GM18909 (cell line): ENCODE data around the gene TBRG4.
"Not testable (repeated sequence)": the region's sequence is repeated elsewhere in the genome, so short reads cannot be mapped to it uniquely, and the experiment has no call there.

Experiments used
- ATAC-seq: cut with Tn5 transposase; IDR thresholded peaks from one replicate; pipeline ENCODE4 v1.9.1; 2021; ENCODE audit warnings: mild to moderate bottlenecking; ENCODE audit not compliant: unreplicated experiment, poor library complexity

Gene TBRG4

DNA sequence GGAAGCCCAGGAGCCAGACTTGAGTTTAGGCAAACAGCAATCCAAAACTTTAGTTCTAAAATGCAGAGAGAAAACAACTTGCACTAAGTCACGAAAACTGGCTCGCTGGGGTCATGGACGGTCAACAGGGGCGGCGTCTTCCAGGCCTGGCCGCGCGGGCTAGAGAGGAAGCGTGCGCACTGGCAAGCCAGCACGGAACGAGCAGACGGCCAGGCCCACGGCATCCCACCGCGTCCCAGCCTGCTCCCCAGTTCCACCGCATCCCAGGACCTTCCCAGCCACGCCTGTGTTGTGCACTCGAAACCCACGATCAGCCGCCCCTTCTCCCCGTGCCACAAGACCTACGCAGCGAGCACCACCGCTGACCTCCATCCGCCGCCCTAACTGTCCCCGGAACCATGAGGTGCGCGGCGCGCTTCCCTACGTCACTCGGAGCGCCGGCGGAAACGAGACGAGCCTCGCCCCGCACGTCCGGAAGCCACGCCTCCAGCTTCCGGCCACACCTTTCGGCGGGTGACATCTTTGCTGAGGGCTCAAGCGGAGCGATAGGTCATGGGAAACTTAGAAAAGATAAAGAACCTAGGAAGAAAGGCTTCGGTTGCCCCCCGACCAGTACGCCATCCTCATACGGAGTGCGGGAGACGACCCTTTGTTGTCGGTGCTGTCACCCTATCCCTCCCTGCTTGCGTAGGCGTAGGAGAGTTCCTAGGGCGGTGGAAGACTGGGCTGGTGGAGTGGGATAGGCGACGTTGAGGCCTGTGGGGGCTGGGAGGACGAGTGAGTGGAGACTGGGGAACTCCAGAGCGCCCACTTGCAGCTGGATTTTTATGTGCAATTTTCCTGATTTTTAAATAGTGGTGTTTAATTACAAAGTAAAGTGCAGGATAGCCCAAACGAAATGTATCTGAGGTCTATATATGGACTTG, at the start of gene TBRG4:
TSS of gene TBRG4 (minus strand) at position 400 of the 926 bp plus-strand sequence. CDS start 2,460 bp downstream, outside the sequence.
- peak; percentile 96 for ATAC-seq

GRCh38 chr7:45161138-45161537, 49.6 kb upstream of the TBRG4 start:
- no peak for ATAC-seq

DNA sequence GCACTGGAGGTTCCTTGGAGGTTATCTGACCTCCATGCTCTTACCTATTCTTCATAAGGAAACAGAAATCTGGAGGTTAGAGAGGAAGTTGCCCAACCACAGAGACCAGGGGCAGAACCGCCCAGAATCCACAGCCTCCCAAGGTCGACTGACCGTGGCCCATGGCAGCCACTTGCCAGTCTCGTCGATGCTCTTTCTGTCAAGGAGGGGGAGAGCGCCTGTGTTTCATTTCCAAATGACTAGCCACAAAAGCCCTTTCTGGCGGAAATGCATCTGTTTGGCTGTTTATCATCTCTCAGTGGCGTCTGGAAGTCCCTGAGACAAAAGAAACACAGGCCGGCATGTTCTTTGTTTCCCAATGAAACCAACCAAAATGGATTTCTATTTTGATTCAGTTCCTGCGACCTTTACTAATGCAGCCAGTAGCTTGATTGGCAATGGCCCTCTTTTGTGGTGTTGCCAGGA, 49.0 kb upstream of the TBRG4 start:
- peak; percentile 53 for ATAC-seq

- ATAC-seq: no peak
These were observed 47.8 kb upstream of the TBRG4 start for GRCh38 chr7:45159296-45159695.

- ATAC-seq: no peak
These were observed 47.0 kb upstream of the TBRG4 start for GRCh38 chr7:45158471-45158870.

GRCh38 chr7:45157653-45158401, 46.3 kb upstream of the TBRG4 start, which contains the start of gene RAMP3:
Gene RAMP3 (plus strand): TSS chr7:45157791. CDS start chr7:45157829, 38 bp downstream.
- no peak for ATAC-seq

- no peak for ATAC-seq
These were observed 45.8 kb upstream of the TBRG4 start for GRCh38 chr7:45157286-45157652.

GRCh38 chr7:45156516-45157272, 45.2 kb upstream of the TBRG4 start:
- ATAC-seq: no peak

DNA sequence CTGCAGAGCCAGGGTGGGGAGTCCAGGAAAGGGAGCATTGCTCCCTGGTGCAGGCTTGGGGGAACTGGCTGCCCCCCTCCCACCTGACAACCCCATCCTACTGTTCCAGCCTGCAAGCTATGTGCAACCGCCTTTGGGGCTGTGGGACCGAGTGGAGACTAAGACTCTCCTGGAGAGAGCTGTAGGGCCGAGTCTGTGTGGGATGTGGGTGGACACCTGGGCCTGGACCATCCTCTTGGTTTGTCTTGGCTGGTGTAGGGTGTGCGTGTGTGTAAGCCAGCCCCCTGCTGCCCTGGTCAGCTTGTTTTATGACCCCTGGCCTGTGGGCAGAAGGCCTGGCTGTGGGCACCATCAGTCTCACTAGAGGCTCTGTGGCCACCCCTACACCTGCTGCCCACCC, 44.4 kb upstream of the TBRG4 start:
- no peak for ATAC-seq

DNA sequence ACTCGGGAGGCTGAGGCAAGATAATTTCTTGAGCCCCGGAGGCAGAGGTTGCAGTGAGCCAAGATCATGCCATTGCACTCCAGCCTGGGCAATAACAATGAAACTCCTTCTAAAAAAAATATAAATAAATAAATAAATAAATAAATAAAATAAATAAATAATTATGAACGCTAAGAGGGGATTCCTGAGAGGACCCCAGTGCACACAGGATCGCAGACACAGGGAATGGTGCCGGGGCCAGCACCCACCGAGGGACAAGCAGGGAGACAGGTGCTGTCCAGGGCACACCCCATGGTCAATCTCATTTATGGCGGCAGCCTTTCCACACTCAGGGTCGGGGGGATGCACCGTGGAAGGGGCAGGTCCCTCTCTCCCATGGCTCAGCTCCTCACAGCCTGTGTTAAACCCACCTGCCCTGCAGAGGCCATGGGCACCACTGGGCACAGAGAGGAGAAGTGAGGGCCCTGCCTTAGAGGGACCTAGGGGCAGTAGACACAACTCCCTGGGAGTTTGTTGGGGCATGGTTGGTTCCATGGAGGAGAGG, 43.9 kb upstream of the TBRG4 start:
- no peak for ATAC-seq

GRCh38 chr7:45153861-45154260, 42.4 kb upstream of the TBRG4 start:
- not testable (repeated sequence) for ATAC-seq

- ATAC-seq: no peak
These were observed 41.7 kb upstream of the TBRG4 start for GRCh38 chr7:45153233-45153632.

DNA sequence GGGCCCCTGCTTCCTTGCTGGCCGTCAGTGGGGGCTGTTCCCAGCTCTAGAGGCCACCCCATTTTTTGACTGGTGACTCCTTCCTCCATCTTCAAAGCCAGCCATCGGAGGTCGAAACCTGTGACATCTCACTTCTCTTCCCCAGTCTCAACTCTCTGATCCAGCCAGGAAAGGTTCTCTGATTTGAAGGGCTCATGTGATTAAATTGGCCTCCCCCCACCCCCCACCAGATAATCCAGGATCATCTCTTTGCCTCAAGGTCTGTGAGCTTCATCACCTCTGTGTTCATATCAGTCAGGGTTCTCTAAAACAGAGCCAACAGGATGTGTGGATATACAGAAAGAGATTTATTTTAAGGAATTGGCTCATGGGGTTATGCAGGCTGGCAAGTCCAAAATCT, 40.5 kb upstream of the TBRG4 start:
- no peak for ATAC-seq

GRCh38 chr7:45151131-45151684, 39.7 kb upstream of the TBRG4 start:
- ATAC-seq: no peak

DNA sequence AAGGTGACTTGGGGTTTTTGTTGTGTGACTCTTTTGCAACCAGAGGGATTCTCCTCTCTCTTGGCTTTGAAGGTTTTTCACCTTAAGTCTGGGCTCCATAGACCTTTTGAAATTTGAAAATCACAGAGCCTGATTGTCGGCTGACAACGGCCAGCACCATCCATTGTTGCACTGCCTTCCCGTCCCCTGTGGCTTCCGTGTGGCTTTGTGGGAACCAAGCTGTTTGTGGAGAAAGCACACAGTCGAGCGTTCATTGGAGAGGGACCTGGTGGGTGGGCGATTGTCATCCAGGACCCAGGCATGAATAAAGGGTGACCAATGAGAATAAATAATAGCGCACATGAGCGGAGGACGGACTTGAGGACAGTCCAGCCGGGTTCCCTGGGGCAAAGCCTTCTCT, 38.7 kb upstream of the TBRG4 start:
- no peak for ATAC-seq

DNA sequence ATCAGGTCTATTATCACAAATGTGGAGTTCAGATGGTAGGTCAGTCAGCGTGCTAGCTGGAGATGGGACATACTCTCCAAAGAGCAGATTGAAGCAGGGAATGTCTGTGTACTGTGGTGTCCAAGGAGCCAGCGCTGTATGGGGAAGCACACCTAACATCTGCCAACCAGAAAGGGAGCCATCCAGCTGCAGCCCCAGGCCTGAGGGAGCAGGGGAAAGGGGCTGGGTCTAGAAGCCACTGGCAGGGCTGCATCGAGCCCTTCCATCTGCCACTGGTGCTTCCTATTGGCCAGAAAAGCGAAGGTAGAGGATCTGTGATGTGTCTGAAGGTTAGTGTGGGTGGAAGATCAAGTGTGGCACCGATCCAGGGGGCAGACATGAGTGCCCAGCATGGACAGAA, 38.1 kb upstream of the TBRG4 start:
- no peak for ATAC-seq

DNA sequence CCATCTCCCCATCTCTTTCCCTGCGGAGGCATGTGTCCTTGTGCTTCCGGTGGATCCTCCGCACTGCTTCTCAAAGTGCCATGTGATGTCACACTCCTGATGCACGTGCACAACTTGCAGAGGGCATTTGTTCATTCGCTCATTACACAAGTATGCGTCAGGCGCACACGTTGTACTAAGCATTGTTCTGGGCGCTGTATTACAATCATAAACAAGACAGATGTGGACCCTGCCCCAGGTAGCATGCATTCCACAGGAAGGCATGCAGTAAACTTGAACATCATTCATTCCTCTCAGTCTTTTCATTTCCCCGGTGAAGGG, 37.1 kb upstream of the TBRG4 start:
- ATAC-seq: no peak

DNA sequence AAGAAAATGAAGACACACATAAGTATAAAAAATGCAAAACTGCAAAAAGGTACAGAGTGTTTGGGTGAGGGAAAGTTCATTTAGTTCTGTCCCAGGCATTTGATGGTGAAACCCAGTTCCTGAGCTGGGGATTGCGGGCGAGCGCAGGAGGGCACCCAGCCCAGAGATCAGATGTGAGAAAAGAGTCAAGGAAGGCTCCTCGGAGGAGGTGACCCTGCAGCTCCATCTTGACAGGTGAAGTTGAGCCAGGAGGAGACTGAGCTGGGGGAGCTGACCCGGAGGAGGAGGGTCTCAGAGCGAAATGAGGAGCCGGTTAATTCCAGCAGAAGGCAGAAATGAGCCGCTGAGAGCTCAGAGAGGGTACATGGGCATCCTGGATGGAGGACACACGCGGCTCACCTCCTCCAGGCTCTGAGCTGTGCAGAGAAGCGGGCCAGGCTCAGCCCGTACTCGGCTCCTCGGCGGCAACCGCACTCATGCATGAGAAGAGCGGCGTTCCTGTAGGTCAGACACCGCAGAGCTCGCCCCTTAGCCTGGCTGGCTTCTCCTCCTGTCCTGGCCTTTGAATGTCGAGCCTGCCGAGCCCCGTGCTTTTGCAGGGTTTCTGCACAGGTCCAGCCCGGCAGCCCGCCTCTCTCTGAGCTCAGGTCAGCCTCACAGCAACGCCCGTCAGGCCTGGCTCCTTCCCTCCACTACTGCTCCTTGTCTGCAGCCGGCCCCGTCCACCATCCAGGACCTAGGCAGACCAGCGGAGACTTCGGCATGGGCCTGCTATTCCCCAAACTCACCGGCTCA, 36.6 kb upstream of the TBRG4 start:
- no peak for ATAC-seq
